ENCODE results near the gene RELL2.

RELL2 gene

DNA sequence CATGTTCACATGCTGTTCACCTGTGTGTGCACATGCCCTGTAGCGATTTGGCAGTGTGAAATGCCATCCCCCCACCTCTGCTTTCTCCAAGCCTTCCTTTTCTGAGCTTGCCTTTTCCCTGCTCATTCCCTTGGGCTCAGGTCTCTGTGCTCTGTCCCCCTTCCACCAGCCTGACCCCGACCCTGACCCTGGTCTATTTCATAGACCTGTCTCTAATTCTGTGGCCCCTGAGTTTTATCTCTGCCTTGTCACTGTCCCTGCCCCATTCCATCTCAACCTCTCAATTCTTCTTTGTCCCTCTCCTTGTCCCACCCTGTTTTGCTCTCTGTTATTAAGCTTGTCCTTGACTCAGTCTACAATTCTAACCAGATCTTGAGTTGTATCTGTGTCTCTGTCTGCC is 44.5 kb downstream of the RELL2 start:
- no peak for DNase-seq

DNA sequence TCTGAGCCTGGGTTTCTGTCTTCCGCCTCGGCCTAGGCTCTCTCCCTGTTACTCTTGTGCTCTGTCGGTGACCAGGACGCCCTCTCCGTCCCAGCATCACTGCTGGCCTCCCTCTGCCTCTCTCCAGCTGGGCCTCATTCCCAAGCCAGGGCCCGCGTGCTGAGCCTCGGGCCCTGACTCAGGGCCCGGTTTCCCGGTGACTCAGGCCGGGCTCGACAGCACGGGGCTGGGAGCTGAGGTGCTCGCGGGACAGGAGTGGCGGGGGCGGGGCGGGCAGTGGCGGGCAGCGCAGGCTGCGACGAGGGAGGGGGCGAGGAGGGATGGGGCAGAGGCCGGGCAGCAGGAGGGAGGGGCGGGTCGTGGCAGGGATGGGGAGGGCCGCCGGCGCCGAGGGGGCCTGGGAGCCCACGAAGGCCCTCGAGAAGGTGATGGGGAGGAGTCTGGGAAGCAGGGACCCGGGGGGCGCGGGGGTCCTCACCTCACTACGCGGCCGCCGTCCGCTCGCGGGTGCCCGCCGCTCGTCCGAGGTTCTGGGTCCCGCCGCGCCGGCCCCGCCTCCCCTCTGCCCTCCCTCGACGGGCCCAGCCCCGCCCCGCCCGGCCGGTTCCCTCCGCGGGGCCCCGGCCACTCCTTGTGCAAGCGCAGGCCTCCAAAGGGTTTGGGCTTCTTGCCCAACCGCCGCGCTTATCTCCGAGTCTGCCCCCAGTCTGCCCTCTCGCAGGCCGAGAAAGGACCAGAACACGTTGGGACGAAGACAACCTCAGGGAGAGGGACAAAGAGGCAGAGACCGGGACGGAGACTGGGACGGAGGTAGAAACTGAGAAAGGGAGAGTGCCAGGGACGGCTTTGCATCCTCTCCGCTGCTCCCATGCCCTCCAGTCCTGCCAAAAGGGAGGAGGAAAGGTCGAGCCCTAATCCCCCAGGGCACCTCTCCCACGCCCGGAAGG is 45.2 kb downstream of the RELL2 start, which contains the start of gene ARAP3:
Gene ARAP3, minus strand, starts transcription at position 536 of the 947 bp plus-strand sequence. CDS start 1,744 bp downstream, outside the sequence.
- DNase-seq, result peak; percentile 68

DNA sequence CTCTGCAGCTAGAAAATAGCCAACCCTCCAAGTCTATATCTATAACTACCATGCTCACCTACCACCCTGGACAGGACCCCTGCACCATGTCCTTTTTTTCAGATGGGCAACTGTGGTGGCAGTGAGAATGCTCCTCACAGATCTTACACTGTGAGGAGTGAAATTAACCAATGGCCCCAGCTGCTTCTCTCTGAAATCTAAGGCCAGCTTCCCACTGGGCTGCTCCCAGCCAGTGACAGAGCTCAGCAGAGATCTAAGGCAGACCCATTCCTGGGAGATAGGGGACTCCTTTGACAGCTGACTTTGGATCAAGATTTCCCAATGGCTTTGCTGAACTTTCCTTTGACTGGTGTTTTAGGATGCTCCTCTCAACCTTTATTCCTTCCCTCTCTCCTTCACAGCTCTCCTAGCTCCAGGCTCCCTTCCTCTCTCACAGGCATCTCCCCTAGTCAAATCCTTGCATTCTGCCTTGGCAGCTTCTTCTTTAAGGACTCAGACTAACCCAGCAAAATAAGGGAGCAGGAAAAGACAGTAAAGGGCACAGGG is 46.9 kb downstream of the RELL2 start:
- DNase-seq, result no peak

GRCh38 chr5:141685591-141685990 is 48.8 kb downstream of the RELL2 start:
- DNase-seq, result no peak

DNA sequence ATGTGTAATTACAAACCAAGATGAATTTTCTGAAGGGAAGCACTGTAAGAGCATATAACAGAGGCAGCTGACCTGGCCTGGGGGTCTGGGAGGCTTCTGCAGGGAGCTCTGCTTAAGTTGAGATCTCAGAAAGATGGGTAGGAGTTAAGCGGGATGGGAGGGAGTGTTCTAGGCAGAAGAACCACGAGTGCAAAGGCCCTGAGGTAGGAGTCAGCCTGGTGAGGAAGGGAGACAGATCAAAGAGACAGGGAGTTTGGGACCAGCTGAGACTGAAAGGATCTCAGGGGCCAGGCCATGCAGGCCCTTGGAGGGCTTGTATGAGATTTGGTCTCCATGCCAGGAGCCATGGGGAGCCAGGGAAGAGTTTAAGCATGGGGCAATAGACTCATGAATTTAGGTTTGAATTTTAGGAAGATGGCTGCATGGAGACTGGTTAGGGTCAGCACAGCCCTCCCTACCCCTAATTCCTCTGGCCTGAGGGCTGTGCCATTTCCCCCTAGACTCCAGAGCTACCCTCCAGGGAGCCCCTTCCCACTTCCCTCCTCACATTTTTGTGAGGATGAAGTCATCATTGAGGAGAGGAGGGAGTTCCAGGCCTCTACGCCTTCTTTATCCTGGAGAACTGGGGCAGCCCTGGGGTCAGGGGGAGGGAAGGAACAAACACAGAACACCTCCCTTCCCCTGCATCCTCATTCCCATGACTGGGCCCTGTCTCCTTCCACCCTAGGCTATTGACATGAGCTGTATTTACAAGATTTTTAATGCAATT is 50.0 kb downstream of the RELL2 start:
- DNase-seq, result no peak
